Fibroblast of mammary gland (primary cell): ENCODE data around the gene GRB10.
"Not testable (repeated sequence)": the region's sequence is repeated elsewhere in the genome, so short reads cannot be mapped to it uniquely, and the experiment has no call there.

Source experiments
- DNase-seq: peaks from one replicate; pipeline ENCODE4 v3.0.0-alpha.2; 2010; ENCODE audit warnings: low read depth
- H3K4me3 ChIP-seq: 2 replicates; pipeline ENCODE4 v1.5.1; 2011; ENCODE audit warnings: low read depth, mild to moderate bottlenecking, low read length, moderate library complexity; ENCODE audit not compliant: control insufficient read depth
- TF ChIP-seq, protein P1 (sequence below): conservative IDR thresholded peaks from 2 replicates; pipeline ENCODE4 v1.5.1; 2011; ENCODE audit warnings: low read depth, low read length, inconsistent platforms; ENCODE audit not compliant: control insufficient read depth, insufficient read depth

GRB10 gene

DNA sequence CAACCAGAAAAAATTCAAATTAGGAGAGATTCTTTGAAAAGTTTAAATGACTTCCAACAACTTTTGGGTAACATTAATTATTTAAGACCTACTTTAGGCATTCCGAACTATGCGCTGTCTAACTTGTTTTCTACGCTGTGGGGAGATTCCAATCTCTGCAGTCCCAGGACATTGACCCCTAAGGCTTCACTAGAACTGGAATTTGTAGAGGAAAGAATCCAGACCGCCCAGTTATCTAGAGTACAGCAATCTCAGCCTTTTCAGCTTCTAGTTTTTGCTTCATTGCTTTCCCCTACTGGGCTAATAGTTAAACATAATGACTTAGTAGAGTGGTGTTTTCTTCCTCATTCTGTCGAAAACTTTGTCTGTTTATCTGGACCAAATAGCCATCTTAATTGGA, 202.6 kb downstream of the GRB10 start:
- DNase-seq: no peak
- no peak overlapping the region for H3K4me3 ChIP-seq
- TF ChIP-seq, protein P1, sequence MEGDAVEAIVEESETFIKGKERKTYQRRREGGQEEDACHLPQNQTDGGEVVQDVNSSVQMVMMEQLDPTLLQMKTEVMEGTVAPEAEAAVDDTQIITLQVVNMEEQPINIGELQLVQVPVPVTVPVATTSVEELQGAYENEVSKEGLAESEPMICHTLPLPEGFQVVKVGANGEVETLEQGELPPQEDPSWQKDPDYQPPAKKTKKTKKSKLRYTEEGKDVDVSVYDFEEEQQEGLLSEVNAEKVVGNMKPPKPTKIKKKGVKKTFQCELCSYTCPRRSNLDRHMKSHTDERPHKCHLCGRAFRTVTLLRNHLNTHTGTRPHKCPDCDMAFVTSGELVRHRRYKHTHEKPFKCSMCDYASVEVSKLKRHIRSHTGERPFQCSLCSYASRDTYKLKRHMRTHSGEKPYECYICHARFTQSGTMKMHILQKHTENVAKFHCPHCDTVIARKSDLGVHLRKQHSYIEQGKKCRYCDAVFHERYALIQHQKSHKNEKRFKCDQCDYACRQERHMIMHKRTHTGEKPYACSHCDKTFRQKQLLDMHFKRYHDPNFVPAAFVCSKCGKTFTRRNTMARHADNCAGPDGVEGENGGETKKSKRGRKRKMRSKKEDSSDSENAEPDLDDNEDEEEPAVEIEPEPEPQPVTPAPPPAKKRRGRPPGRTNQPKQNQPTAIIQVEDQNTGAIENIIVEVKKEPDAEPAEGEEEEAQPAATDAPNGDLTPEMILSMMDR: no peak

DNA sequence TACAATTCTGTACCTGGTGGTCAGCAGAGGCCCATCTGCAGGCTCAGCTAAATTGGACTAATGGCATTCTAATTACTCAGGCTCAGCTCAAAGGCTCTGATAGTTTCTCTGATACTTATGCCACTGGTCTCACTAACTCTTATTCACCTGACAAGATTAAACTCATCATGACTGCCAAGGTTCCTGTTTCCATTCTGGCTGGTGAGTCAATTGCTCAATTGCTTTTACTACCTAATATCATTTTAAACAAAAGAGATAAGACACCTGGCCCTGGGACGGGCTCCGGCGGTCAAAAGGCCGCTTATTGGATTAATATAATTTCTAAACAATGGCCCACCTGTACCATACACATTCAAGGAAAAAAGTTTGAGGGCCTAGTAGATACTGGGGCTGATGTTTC, 204.6 kb downstream of the GRB10 start:
- DNase-seq, H3K4me3 ChIP-seq: not testable (repeated sequence)

DNA sequence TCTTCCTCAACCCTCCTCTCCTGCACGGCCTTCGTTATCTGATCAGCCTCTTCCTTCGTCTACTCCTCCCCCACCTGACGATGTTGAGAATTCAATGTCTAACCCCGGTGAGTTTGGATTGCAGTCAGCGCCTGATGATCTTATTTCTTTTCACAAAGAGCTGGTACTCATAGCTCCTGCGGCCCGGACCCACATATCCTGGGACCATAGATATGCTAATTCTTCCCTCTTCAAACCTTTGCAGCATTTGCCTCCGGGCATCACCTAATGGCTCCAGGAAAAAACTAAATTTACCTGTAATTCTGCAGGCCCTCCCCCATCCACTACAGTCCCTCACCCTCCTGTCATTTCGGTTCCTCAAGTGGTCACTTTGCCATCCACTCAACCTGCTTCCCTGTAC, 205.1 kb downstream of the GRB10 start:
- TF ChIP-seq, protein P1: no peak
- no peak overlapping the region for H3K4me3 ChIP-seq
- no peak for DNase-seq

DNA sequence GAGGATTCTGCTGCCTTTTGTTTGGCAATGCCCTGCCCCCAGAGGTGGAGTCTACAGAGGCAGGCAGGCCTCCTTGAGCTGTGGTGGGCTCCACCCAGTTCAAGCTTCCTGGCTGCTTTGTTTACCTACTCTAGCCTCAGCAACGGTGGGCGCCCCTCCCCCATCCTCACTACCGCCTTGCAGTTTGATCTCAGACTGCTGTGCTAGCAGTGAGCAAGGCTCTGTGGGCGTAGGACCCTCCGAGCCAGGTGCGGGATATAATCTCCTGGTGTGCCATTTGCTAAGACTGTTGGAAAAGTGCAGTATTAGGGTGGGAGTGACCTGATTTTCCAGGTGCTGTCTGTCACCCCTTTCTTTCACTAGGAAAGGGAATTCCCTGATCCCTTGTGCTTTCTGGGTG, 206.3 kb downstream of the GRB10 start:
- DNase-seq, H3K4me3 ChIP-seq: not testable (repeated sequence)

DNA sequence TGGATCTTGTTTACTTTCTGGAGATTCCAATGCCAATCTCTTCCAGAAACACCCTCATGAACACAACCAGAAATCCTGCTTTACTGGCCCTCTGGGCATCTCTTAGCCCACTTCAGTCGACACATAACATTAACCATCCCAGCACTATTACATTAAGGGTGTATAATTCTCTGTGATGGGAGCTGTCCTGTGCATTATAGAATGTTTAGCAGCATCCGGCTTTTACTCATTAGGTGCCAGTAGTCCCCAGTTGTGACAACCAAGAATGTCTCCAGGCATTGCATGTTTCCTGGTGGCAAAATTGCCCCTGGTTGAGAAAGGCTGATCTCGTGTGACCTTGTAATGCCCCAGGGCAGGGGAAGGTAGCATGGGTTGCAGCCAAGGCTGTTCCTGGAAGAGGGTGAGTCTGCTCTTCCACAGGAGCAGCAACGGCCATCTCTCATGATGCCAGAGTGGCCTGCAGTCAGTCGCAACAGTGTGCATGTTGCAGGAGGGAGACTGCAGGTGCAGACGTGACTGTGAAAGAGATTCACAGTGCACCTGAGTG, 214.9 kb downstream of the GRB10 start:
- TF ChIP-seq, protein P1: no peak
- no peak for DNase-seq
- H3K4me3 ChIP-seq: no peak overlapping the region

DNA sequence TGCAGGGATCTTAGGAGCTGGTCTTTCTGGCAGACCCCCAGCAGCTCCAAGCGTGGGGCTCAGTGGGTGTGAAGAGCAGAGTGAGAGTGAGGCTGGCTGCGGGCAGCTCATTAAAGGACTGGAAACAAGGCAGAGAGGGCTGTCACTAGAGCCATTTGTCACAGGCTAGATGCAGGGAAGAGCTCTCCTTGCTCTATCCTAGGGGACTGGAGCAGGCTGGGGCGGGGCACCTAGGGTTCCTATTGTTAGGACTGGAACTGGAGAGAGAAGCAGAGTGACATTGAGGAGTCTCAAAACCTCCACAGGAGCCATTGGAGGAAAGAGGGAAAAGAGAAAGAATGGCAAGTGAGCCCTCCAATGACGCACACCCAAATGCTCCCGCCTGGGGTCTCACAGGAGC, 216.7 kb downstream of the GRB10 start:
- DNase-seq: no peak
- no peak overlapping the region for H3K4me3 ChIP-seq
- TF ChIP-seq, protein P1: no peak

DNA sequence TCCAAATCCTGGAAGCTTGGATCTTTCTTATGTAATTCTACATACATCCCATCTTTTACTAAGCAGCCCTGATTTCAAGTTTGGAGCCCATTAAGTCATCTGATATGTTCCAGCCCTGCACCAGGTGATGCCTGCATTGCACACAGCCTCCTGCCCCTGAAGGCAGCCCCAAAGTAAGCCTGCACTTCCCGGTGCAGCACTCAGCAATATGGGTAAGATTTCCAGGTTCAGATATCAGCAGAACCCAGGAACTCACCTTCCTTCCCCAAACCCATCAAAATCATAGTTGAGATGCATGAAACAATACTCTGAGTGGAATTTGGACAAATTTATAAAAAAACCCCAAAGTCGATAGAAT, 217.2 kb downstream of the GRB10 start:
- no peak for DNase-seq
- no peak overlapping the region for H3K4me3 ChIP-seq
- TF ChIP-seq, protein P1: no peak
